DND-41 (cell line): ENCODE data around the gene SCN8A.

Source experiments
- EZH2 ChIP-seq: IDR thresholded peaks from 3 replicates; pipeline ENCODE4 v1.6.1; 2012; ENCODE audit warnings: borderline replicate concordance, low read depth, mild to moderate bottlenecking, moderate library complexity, low read length, inconsistent platforms; ENCODE audit not compliant: severe bottlenecking
- TF ChIP-seq, protein P1 (sequence below): IDR thresholded peaks from 2 replicates; pipeline ENCODE4 v1.5.1; 2012; ENCODE audit warnings: borderline replicate concordance, low read length, moderate library complexity, mild to moderate bottlenecking; ENCODE audit not compliant: poor library complexity, severe bottlenecking; ENCODE audit errors: extremely low read depth

DNA sequence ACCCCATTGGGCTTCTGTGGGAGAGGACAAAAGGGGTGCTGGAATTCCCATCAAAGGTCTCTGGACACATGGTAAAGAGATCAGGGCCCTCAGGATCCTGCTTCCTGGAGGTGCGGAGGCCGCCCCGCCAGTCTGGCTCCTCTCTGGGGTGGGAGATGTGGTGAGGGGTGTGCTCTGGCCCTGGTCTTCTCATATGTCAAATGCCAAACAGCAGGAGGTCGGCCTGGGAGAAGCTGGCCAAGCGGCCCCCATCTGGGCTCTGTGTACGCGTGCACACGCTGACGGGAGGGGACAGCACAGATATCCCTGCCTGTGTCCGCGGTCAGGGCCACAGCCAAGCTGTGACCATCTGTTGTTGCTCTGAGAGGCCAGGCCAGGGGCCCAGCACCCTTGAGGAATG, 243.4 kb downstream of the SCN8A start:
- TF ChIP-seq, protein P1, sequence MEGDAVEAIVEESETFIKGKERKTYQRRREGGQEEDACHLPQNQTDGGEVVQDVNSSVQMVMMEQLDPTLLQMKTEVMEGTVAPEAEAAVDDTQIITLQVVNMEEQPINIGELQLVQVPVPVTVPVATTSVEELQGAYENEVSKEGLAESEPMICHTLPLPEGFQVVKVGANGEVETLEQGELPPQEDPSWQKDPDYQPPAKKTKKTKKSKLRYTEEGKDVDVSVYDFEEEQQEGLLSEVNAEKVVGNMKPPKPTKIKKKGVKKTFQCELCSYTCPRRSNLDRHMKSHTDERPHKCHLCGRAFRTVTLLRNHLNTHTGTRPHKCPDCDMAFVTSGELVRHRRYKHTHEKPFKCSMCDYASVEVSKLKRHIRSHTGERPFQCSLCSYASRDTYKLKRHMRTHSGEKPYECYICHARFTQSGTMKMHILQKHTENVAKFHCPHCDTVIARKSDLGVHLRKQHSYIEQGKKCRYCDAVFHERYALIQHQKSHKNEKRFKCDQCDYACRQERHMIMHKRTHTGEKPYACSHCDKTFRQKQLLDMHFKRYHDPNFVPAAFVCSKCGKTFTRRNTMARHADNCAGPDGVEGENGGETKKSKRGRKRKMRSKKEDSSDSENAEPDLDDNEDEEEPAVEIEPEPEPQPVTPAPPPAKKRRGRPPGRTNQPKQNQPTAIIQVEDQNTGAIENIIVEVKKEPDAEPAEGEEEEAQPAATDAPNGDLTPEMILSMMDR = no peak
- TF ChIP-seq EZH2 = no peak
